Measurements from ENCODE around the gene ASB15. TPM values are rescaled to one million over a fixed set of nuclear protein-coding genes. Genes with fewer than 3 reads are reported as not detected.
A peak's percentile ranks its signal among the peaks of the same experiment; 100 is the strongest.

Gene ASB15
- total RNA-seq, 4 donors from 2014 or later: not detected

- DNase-seq (ENCODE audit: low spot score) (no peak), ATAC-seq (ENCODE audit: low FRiP score) (no peak)
- TF ChIP-seq CTCF (IDR thresholded peaks at IDR 0.05): no peak
These were observed 40.3 kb downstream of the ASB15 start for GRCh38 chr7:123641901-123642300.

GRCh38 chr7:123643495-123644441 is 42.1 kb downstream of the ASB15 start:
- peak; percentile 79 for ATAC-seq (ENCODE audit: low FRiP score)

GRCh38 chr7:123645516-123645915 is 43.9 kb downstream of the ASB15 start:
- DNase-seq (ENCODE audit: low spot score) (no peak), ATAC-seq (ENCODE audit: low FRiP score) (no peak)
- no peak for TF ChIP-seq CTCF (IDR thresholded peaks at IDR 0.05)

More at GRCh38 chr7:123643495-123644441, 42.1 kb downstream of the ASB15 start:
- DNase-seq (ENCODE audit: low spot score): no peak
- TF ChIP-seq CTCF (IDR thresholded peaks at IDR 0.05): no peak

GRCh38 chr7:123647106-123647730 is 45.6 kb downstream of the ASB15 start:
- DNase-seq (ENCODE audit: low spot score) (no peak), ATAC-seq (ENCODE audit: low FRiP score) (no peak)
- no peak for TF ChIP-seq CTCF (IDR thresholded peaks at IDR 0.05)

GRCh38 chr7:123649964-123650363 is 48.3 kb downstream of the ASB15 start:
- DNase-seq (ENCODE audit: low spot score) (no peak), ATAC-seq (ENCODE audit: low FRiP score) (no peak)
- TF ChIP-seq CTCF (IDR thresholded peaks at IDR 0.05): no peak

- DNase-seq (ENCODE audit: low spot score) (no peak), ATAC-seq (ENCODE audit: low FRiP score) (no peak)
- no peak for TF ChIP-seq CTCF (IDR thresholded peaks at IDR 0.05)
These were observed 49.0 kb downstream of the ASB15 start for GRCh38 chr7:123650595-123650994.
